HepG2 (cell line): ENCODE data around the gene MBLAC2. TPM values are rescaled to one million over a fixed set of nuclear protein-coding genes. Genes with fewer than 3 reads are reported as not detected.

Experiments
- CC2D1A ChIP-seq: sonication (generic); formaldehyde crosslinking; IDR thresholded peaks from 2 replicates; pipeline ENCODE4 v1.8.1; 2023; ENCODE audit warnings: mild to moderate bottlenecking, missing genetic modification reagents
- DZIP1 ChIP-seq: sonication (generic); formaldehyde crosslinking; IDR thresholded peaks from 2 replicates; pipeline ENCODE4 v1.5.0; 2020; ENCODE audit warnings: mild to moderate bottlenecking, missing genetic modification reagents
- IKZF5 ChIP-seq: IDR thresholded peaks from 2 replicates; pipeline ENCODE4 v1.6.1; 2018; ENCODE audit warnings: missing genetic modification reagents, mild to moderate bottlenecking, missing compliant biosample characterization
- IRX3 ChIP-seq: sonication (generic); formaldehyde crosslinking; IDR thresholded peaks from 2 replicates; pipeline ENCODE4 v1.8.1; 2023; ENCODE audit warnings: mild to moderate bottlenecking, low read depth, missing genetic modification reagents, borderline replicate concordance
- KDM1A ChIP-seq: IDR thresholded peaks from 2 replicates; pipeline ENCODE4 v1.6.1; 2016; ENCODE audit warnings: missing compliant biosample characterization
- MIER2 ChIP-seq: IDR thresholded peaks from 2 replicates; pipeline ENCODE4 v1.6.1; 2016; ENCODE audit warnings: missing biosample characterization, missing genetic modification reagents
- NCOA5 ChIP-seq: sonication (generic); formaldehyde crosslinking; IDR thresholded peaks from 2 replicates; pipeline ENCODE4 v1.4.0; 2020; ENCODE audit warnings: missing genetic modification reagents
- NFAT5 ChIP-seq: sonication (generic); formaldehyde crosslinking; IDR thresholded peaks from 2 replicates; pipeline ENCODE4 v1.4.0; 2020; ENCODE audit warnings: missing genetic modification reagents
- POGK ChIP-seq: sonication (generic); formaldehyde crosslinking; conservative IDR thresholded peaks from 2 replicates; pipeline ENCODE4 v1.8.0; 2022; ENCODE audit warnings: mild to moderate bottlenecking, moderate library complexity, missing genetic modification reagents
- RNF2 ChIP-seq: fragments of 450-650 bp; conservative IDR thresholded peaks from 2 replicates; pipeline ENCODE4 v1.6.1; 2016; ENCODE audit warnings: low read depth
- SOX13 ChIP-seq, 3 experiments: fragments of 450-650 bp in 1 of 3; sonication (generic) in 1 of 3; formaldehyde crosslinking in 1 of 3; IDR thresholded peaks in 2 of 3; conservative IDR thresholded peaks in 1 of 3; 2 replicates each; pipeline versions ENCODE4 v1.5.0 to v1.6.1; 2016 to 2020; ENCODE audit warnings: antibody characterized with exemption in 1 of 3, mild to moderate bottlenecking in 1 of 3, missing compliant biosample characterization in 1 of 3, missing genetic modification reagents in 1 of 3, moderate library complexity in 1 of 3
- TERF1 ChIP-seq: sonication (generic); formaldehyde crosslinking; IDR thresholded peaks from 2 replicates; pipeline ENCODE4 v1.8.0; 2022; ENCODE audit warnings: mild to moderate bottlenecking, missing genetic modification reagents, moderate library complexity
- ZNF136 ChIP-seq: sonication (generic); formaldehyde crosslinking; IDR thresholded peaks from 2 replicates; pipeline ENCODE4 v1.8.1; 2022; ENCODE audit warnings: low read depth, mild to moderate bottlenecking, moderate library complexity, missing genetic modification reagents
- ZNF30 ChIP-seq: sonication (generic); formaldehyde crosslinking; IDR thresholded peaks from 2 replicates; pipeline ENCODE4 v1.5.0; 2020; ENCODE audit warnings: mild to moderate bottlenecking, missing genetic modification reagents
- ZNF564 ChIP-seq: sonication (generic); formaldehyde crosslinking; IDR thresholded peaks from 2 replicates; pipeline ENCODE4 v1.8.1; 2023; ENCODE audit warnings: mild to moderate bottlenecking, missing genetic modification reagents
- polyA plus RNA-seq, 8 experiments: library from polyadenylated mRNA; depleted of rRNA in 3 of 8; stranded (reverse) in 7 of 8; unstranded in 1 of 8; fragments of >200 nt; fragmentation: Illumina TruSeq in 4 of 8; extraction: Trizol in 4 of 8; gene quantifications; 2 replicates each; pipeline versions ENCODE4 v1.2.1 to v1.2.3, GENCODE V29; 2011 to 2016; ENCODE audit warnings: low read depth in 4 of 8, missing spikeins in 1 of 8, mixed read lengths in 1 of 8; ENCODE audit not compliant: insufficient read depth in 1 of 8
- total RNA-seq, 5 experiments: library from RNA; depleted of rRNA; stranded (reverse); fragments of >200 nt; fragmentation: Illumina TruSeq; extraction: Trizol; gene quantifications; 2 replicates each; pipeline ENCODE4 v1.2.3, GENCODE V29; 2016; ENCODE audit warnings: low read depth in 1 of 5

Gene MBLAC2
- total and polyA plus RNA-seq, 2 of the 13 experiments (the other 11 are each of a cell fraction or from before 2014, with no cell fraction given): 2.9 to 4.1 TPM

GRCh38 chr5:90410178-90410762 lies 64.3 kb downstream of the MBLAC2 start (continued):
- TF ChIP-seq IRX3 (CRISPR knock-in tag): peak; percentile 12; the same call in 1 of the 2 replicates
- no peak for TF ChIP-seq ZNF136 (CRISPR knock-in tag)
- TF ChIP-seq RNF2: peak; percentile 24; the same call in 1 of the 2 replicates
- 0 out of 2 replicates have a peak, but pooled peaks have one; percentile 56 for TF ChIP-seq TERF1 (CRISPR knock-in tag)
- TF ChIP-seq SOX13 (IDR thresholded peaks at IDR 0.05): no peak
- TF ChIP-seq SOX13 (CRISPR knock-in tag; conservative IDR thresholded peaks at IDR 0.05 in 1 of 2, IDR thresholded peaks at IDR 0.05 in 1 of 2): peak in 1 of 2 experiments; percentile 3; a peak in 1 of 4 replicates
- 0 out of 2 replicates have a peak, but pooled peaks have one; percentile 42 for TF ChIP-seq CC2D1A (CRISPR knock-in tag)
- no peak for TF ChIP-seq IKZF5
- no peak for TF ChIP-seq NCOA5 (CRISPR knock-in tag)
- no peak for TF ChIP-seq NFAT5
- TF ChIP-seq POGK (CRISPR knock-in tag): 0 out of 2 replicates have a peak, but pooled peaks have one; percentile 15
- no peak for TF ChIP-seq MIER2 (CRISPR knock-in tag)
- TF ChIP-seq ZNF564 (CRISPR knock-in tag): no peak
- peak; percentile 3; the same call in 1 of the 2 replicates for TF ChIP-seq ZNF30 (CRISPR knock-in tag)
- no peak for TF ChIP-seq DZIP1
- no peak for TF ChIP-seq KDM1A (CRISPR knock-in tag)
